PC-3 (cell line): Measurements from ENCODE around the gene NOC3L. TPM values are rescaled to one million over a fixed set of nuclear protein-coding genes. Genes with fewer than 3 reads are reported as not detected.
A peak's percentile ranks its signal among the peaks of the same experiment; 100 is the strongest.

ENCODE experiments used
- ATAC-seq: fragments of 200-7000 bp; cut with Tn5 transposase; 2 replicates; pipeline ENCODE4 v1.9.1; 2020; ENCODE audit warnings: mild to moderate bottlenecking, moderate library complexity
- BruUV-seq: library from RNA; stranded (reverse); fragments of 400-500 nt; replicated peaks from 2 replicates; lab custom pipeline; 2021; lab: Mats Ljungman, UMichigan
- CTCF ChIA-PET: fragments of 300-600 bp; sonication (Branson Sonifier 250); formaldehyde crosslinking; loops from one replicate; lab custom pipeline; 2022; ENCODE audit warnings: antibody characterized with exemption; lab: Charles Lee
- POLR2A ChIA-PET: fragments of 300-600 bp; sonication (Branson Sonifier 250); formaldehyde crosslinking; loops from one replicate; lab custom pipeline; 2022; ENCODE audit warnings: antibody characterized with exemption; ENCODE audit not compliant: unreplicated experiment; lab: Charles Lee
- DNase-seq: peaks from one replicate; pipeline ENCODE4 v3.0.0-alpha.2; 2015
- H2AFZ ChIP-seq: fragments of 300-600 bp; sonication (generic); 2 replicates; pipeline ENCODE4 v1.6.0; 2016; ENCODE audit warnings: antibody characterized with exemption, low read length
- H3F3A ChIP-seq: fragments of 300-600 bp; sonication (generic); one replicate; pipeline ENCODE4 v1.6.0; 2017; ENCODE audit warnings: antibody characterized with exemption, low read length, control low read depth, mild to moderate bottlenecking; ENCODE audit not compliant: unreplicated experiment
- H3K27ac ChIP-seq: fragments of 300-600 bp; sonication (generic); 2 replicates; pipeline ENCODE4 v1.5.1; 2016; ENCODE audit warnings: mild to moderate bottlenecking, low read length
- H3K27me3 ChIP-seq: fragments of 300-600 bp; sonication (generic); 2 replicates; pipeline ENCODE4 v1.6.1; 2016; ENCODE audit warnings: low read length, mixed read lengths
- H3K36me3 ChIP-seq: fragments of 300-600 bp; sonication (generic); 2 replicates; pipeline ENCODE4 v1.6.1; 2016; ENCODE audit warnings: low read depth, mixed run types, low read length, mixed read lengths
- H3K4me1 ChIP-seq: fragments of 300-600 bp; sonication (generic); 2 replicates; pipeline ENCODE4 v1.5.1; 2016; ENCODE audit warnings: low read length; ENCODE audit not compliant: insufficient read depth
- H3K4me2 ChIP-seq: fragments of 300-600 bp; sonication (generic); 2 replicates; pipeline ENCODE4 v1.6.0; 2016; ENCODE audit warnings: low read length
- H3K4me3 ChIP-seq: fragments of 300-600 bp; sonication (generic); 2 replicates; pipeline ENCODE4 v1.5.1; 2016; ENCODE audit warnings: mild to moderate bottlenecking, low read length, mixed read lengths
- H3K79me2 ChIP-seq: fragments of 300-600 bp; sonication (generic); 2 replicates; pipeline ENCODE4 v1.6.1; 2017; ENCODE audit warnings: low read length, mixed read lengths
- H3K9ac ChIP-seq: fragments of 300-600 bp; sonication (generic); 2 replicates; pipeline ENCODE4 v1.6.0; 2016; ENCODE audit warnings: mild to moderate bottlenecking, low read length
- H3K9me2 ChIP-seq: fragments of 300-600 bp; sonication (generic); replicated peaks from 2 replicates; pipeline ENCODE4 v1.6.1; 2016; ENCODE audit warnings: mixed run types, low read length, mixed read lengths
- H3K9me3 ChIP-seq: fragments of 300-600 bp; sonication (generic); 2 replicates; pipeline ENCODE4 v1.6.1; 2016; ENCODE audit warnings: low read length, mixed read lengths
- H4K20me1 ChIP-seq: fragments of 300-600 bp; sonication (generic); 2 replicates; pipeline ENCODE4 v1.6.1; 2016; ENCODE audit warnings: low read length, mixed read lengths
- EZH2 ChIP-seq: fragments of 300-600 bp; sonication (generic); IDR thresholded peaks from one replicate; pipeline ENCODE4 v1.6.1; 2017; ENCODE audit warnings: antibody characterized with exemption, mild to moderate bottlenecking, low read length; ENCODE audit not compliant: unreplicated experiment
- EZH2phosphoT487 ChIP-seq: fragments of 300-600 bp; sonication (generic); IDR thresholded peaks from 2 replicates; pipeline ENCODE4 v1.6.1; 2018; ENCODE audit warnings: mild to moderate bottlenecking, antibody characterized with exemption, low read length, borderline replicate concordance
- intact Hi-C: fragments of 100-400 bp; cut with micrococcal nuclease; formaldehyde crosslinking; loops from 2 replicates; pipeline ENCODE4 v1.9.0; 2023
- total RNA-seq: library from RNA; depleted of rRNA; stranded (reverse); fragments of >200 nt; gene quantifications from 2 replicates; pipeline ENCODE4 v1.2.3, GENCODE V29; 2014
- TF ChIP-seq, protein P1 (sequence below): fragments of 300-600 bp; sonication (generic); conservative IDR thresholded peaks from 2 replicates; pipeline ENCODE4 v1.5.1; 2017; ENCODE audit warnings: antibody characterized with exemption, low read depth, mild to moderate bottlenecking, low read length

The NOC3L gene
- total RNA-seq, 1 experiment from 2014 or later, result 19.4 TPM

DNA sequence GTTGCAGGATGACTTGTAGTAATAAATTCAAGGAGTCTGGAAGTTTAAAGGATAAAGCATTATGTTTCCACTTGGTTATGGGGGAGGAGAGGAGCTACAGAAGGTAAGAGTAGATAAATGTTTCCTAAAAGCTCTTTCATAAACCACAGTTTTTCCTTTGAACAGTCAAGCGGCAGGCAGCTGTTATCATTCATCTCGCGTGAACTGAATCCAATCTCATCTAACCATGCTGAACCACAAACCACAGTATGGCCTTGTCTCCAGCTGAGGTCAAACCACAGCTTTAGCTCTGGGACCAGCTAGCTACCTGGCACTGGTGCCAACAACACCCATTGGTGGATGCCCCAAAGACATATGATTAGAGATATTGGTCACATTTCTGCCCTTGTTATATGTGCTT lies 63.3 kb downstream of the NOC3L start:
- Histone ChIP-seq H3K4me2 (no peak overlapping the region), H3K9me3 (no peaks in the 10 kb centered on the region), H2AFZ (no peak overlapping the region), H3K4me3 (no peak overlapping the region), H3K79me2 (no peaks in the 10 kb centered on the region), H3K27me3 (no peaks in the 10 kb centered on the region), H3K36me3 (no peaks in the 10 kb centered on the region), H4K20me1 (no peaks in the 10 kb centered on the region), H3K4me1 (peaks cover 10% of the 10 kb centered on the region), H3F3A (no peaks in the 10 kb centered on the region), H3K9ac (no peak overlapping the region), H3K9me2 (no peaks in the 10 kb centered on the region), H3K27ac (no peak overlapping the region)
- TF ChIP-seq, protein P1, sequence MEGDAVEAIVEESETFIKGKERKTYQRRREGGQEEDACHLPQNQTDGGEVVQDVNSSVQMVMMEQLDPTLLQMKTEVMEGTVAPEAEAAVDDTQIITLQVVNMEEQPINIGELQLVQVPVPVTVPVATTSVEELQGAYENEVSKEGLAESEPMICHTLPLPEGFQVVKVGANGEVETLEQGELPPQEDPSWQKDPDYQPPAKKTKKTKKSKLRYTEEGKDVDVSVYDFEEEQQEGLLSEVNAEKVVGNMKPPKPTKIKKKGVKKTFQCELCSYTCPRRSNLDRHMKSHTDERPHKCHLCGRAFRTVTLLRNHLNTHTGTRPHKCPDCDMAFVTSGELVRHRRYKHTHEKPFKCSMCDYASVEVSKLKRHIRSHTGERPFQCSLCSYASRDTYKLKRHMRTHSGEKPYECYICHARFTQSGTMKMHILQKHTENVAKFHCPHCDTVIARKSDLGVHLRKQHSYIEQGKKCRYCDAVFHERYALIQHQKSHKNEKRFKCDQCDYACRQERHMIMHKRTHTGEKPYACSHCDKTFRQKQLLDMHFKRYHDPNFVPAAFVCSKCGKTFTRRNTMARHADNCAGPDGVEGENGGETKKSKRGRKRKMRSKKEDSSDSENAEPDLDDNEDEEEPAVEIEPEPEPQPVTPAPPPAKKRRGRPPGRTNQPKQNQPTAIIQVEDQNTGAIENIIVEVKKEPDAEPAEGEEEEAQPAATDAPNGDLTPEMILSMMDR, result no peak
- no peak for TF ChIP-seq EZH2
- TF ChIP-seq EZH2phosphoT487, result no peak
- peak; percentile 64 for DNase-seq
- ATAC-seq, result peak; percentile 53; the same call in 1 of the 2 replicates
- CTCF ChIA-PET, result no interaction called here
- no TSS peak for BruUV-seq
- intact Hi-C loops, result no loop called here
- POLR2A ChIA-PET, result no interaction called here

DNA sequence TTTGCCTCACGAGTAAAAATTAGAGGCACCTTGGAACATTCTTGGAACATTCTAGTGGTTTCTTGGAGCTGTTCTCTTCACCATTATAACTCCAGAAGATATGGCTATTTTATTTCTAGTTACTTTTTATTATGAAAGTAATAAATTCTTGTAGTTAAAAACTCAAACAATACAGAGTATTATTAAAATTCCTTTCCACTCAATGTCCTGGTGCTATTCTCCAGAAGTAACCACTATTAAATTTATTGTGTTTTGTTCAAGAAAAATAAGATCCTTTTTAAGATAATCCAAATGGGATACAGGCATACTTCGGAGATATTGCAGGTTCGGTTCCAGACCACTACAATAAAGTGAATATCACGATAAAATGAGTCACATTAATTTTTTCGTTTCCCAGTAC lies 68.6 kb downstream of the NOC3L start:
- Histone ChIP-seq H3K4me1 (peaks cover 11% of the 10 kb centered on the region), H3K9me3 (no peaks in the 10 kb centered on the region), H3K79me2 (no peaks in the 10 kb centered on the region), H3K9ac (no peak overlapping the region), H3K27me3 (no peaks in the 10 kb centered on the region), H3K9me2 (no peaks in the 10 kb centered on the region), H3K36me3 (no peaks in the 10 kb centered on the region), H3F3A (no peaks in the 10 kb centered on the region), H3K27ac (no peak overlapping the region), H4K20me1 (no peaks in the 10 kb centered on the region), H2AFZ (no peak overlapping the region), H3K4me3 (no peak overlapping the region), H3K4me2 (no peak overlapping the region)
- TF ChIP-seq EZH2 (no peak), EZH2phosphoT487 (no peak)
- TF ChIP-seq, protein P1, result no peak
- DNase-seq, result no peak
- intact Hi-C loops, result no loop called here
- ChIA-PET CTCF (no interaction called here), POLR2A (no interaction called here)
- BruUV-seq, result no TSS peak
- peak; percentile 38; the same call in 1 of the 2 replicates for ATAC-seq

- ATAC-seq (no peak), DNase-seq (no peak)
- Histone ChIP-seq H3K4me1 (peaks cover 6% of the 10 kb centered on the region), H3K27ac (no peak overlapping the region), H3K79me2 (no peaks in the 10 kb centered on the region), H3K27me3 (no peaks in the 10 kb centered on the region), H3K9ac (no peak overlapping the region), H4K20me1 (no peaks in the 10 kb centered on the region), H3F3A (no peaks in the 10 kb centered on the region), H3K4me2 (no peak overlapping the region), H2AFZ (no peak overlapping the region), H3K36me3 (no peaks in the 10 kb centered on the region), H3K4me3 (no peak overlapping the region), H3K9me2 (no peaks in the 10 kb centered on the region), H3K9me3 (no peaks in the 10 kb centered on the region)
- intact Hi-C loops, result no loop called here
- no peak for TF ChIP-seq EZH2phosphoT487
- TF ChIP-seq, protein P1, result no peak
- no peak for TF ChIP-seq EZH2
- no TSS peak for BruUV-seq
- ChIA-PET CTCF (no interaction called here), POLR2A (interaction anchor here (0.7 kb wide), 1 partner anchor 208 kb away, joined by 3 read pairs; no protein-coding TSS in a partner anchor)
These were observed 69.4 kb downstream of the NOC3L start for GRCh38 chr10:94293354-94293753.
